K562 (cell line): ENCODE results near the gene MEFV. TPM values are rescaled to one million over a fixed set of nuclear protein-coding genes. Genes with fewer than 3 reads are reported as not detected.

ENCODE experiments used
- CHAMP1 ChIP-seq: fragments of 450-650 bp; IDR thresholded peaks from 2 replicates; pipeline ENCODE4 v1.6.1; 2016; ENCODE audit warnings: mild to moderate bottlenecking
- CHD4 ChIP-seq: fragments of 200-600 bp; sonication (generic); IDR thresholded peaks from 3 replicates; pipeline ENCODE4 v1.6.1; 2012; ENCODE audit warnings: low read depth, mild to moderate bottlenecking, mixed read lengths, low read length, inconsistent platforms; ENCODE audit not compliant: insufficient read depth, insufficient replicate concordance, poor library complexity, severe bottlenecking
- FOXP4 ChIP-seq: sonication (generic); formaldehyde crosslinking; IDR thresholded peaks from 2 replicates; pipeline ENCODE4 v1.8.0; 2022; ENCODE audit warnings: mild to moderate bottlenecking, missing genetic modification reagents, borderline replicate concordance
- ILF3 ChIP-seq: fragments of 450-650 bp; IDR thresholded peaks from 2 replicates; pipeline ENCODE4 v1.6.1; 2018; ENCODE audit warnings: antibody characterized with exemption, mild to moderate bottlenecking, moderate library complexity, borderline replicate concordance
- KLF6 ChIP-seq: fragments of 250-450 bp; sonication (Bioruptor Pico); IDR thresholded peaks from 2 replicates; pipeline ENCODE4 v1.4.0; 2020; ENCODE audit warnings: mild to moderate bottlenecking, moderate library complexity, borderline replicate concordance
- MLLT1 ChIP-seq, 2 experiments: fragments of 450-650 bp; IDR thresholded peaks; 2 replicates each; pipeline ENCODE4 v1.6.1; 2016
- TAL1 ChIP-seq: fragments of 450-650 bp; IDR thresholded peaks from 2 replicates; pipeline ENCODE4 v1.6.1; 2016; ENCODE audit warnings: mild to moderate bottlenecking
- THRAP3 ChIP-seq: fragments of 450-650 bp; IDR thresholded peaks from 2 replicates; pipeline ENCODE4 v1.6.1; 2016; ENCODE audit warnings: mild to moderate bottlenecking, inconsistent platforms, borderline replicate concordance
- TRIM24 ChIP-seq, 2 experiments: fragments of 450-650 bp; IDR thresholded peaks; 2 replicates each; pipeline ENCODE4 v1.6.1; 2016
- VEZF1 ChIP-seq: fragments of 200-800 bp; sonication (Bioruptor generic); IDR thresholded peaks from 2 replicates; pipeline ENCODE4 v1.6.1; 2017; ENCODE audit warnings: missing genetic modification characterization, missing compliant biosample characterization
- polyA plus RNA-seq, 8 experiments: library from polyadenylated mRNA; depleted of rRNA in 4 of 8; stranded (reverse) in 5 of 8; unstranded in 3 of 8; fragments of >200 nt; fragmentation: Nextera tagmentation in 2 of 8; fragmentation: Illumina TruSeq in 1 of 8; extraction: Ambion mirVana in 2 of 8; extraction: Trizol in 1 of 8; gene quantifications; 2 replicates each; pipeline versions ENCODE4 v1.2.1 to v1.2.3, GENCODE V29; 2011 to 2014; ENCODE audit warnings: inconsistent platforms in 1 of 8, missing spikeins in 1 of 8
- total RNA-seq, 7 experiments: library from RNA; depleted of rRNA in 6 of 7; stranded (reverse); fragments of >200 nt in 6 of 7; fragmentation: Illumina TruSeq in 2 of 7; extraction: Trizol in 2 of 7; gene quantifications; 2 replicates each; pipeline versions ENCODE4 v1.2.1 to v1.2.3, GENCODE V29; 2011 to 2021; ENCODE audit warnings: low replicate concordance in 1 of 7

Gene MEFV
- total and polyA plus RNA-seq, 9 of the 15 experiments (the other 6 are each of a cell fraction or from before 2014, with no cell fraction given): 0.14 TPM; not detected in 8

- TF ChIP-seq MLLT1 (IDR thresholded peaks at IDR 0.05) (peak in 1 of 2 experiments; percentile 63; a peak in 1 of 4 replicates), FOXP4 (CRISPR knock-in tag) (no peak), THRAP3 (0 out of 2 replicates have a peak, but pooled peaks have one; percentile 76), TAL1 (no peak), ILF3 (no peak), TRIM24 (IDR thresholded peaks at IDR 0.05) (peak; percentile 29 to 43; a peak in 2 of 4 replicates), KLF6 (CRISPR knock-in tag) (no peak), VEZF1 (CRISPR knock-in tag) (0 out of 2 replicates have a peak, but pooled peaks have one; percentile 50), CHD4 (peak; percentile 31), CHAMP1 (no peak)
Observed at GRCh38 chr16:3235856-3236669, 20.4 kb downstream of the MEFV start (continued).
